SK-N-SH (cell line): ENCODE results near the gene XPR1.

ENCODE experiments used
- POLR2AphosphoS5 ChIP-seq: IDR thresholded peaks from 2 replicates; pipeline ENCODE4 v1.6.1; 2012; ENCODE audit warnings: low read depth, low read length
- SMC3 ChIP-seq: IDR thresholded peaks from 2 replicates; pipeline ENCODE4 v1.6.1; 2012; ENCODE audit warnings: low read depth, low read length, improper control_type of control experiment

- no peak for TF ChIP-seq POLR2AphosphoS5
- TF ChIP-seq SMC3 = no peak
Observed at GRCh38 chr1:180921386-180921785, 289.6 kb downstream of the XPR1 start.
